Mesothelial cell of epicardium (in vitro differentiated cells): ENCODE measurements around the gene PTH2. TPM values are rescaled to one million over a fixed set of nuclear protein-coding genes. Genes with fewer than 3 reads are reported as not detected.

ENCODE experiments used
- DNase-seq, 2 experiments: peaks; one replicate each; pipeline ENCODE4 v3.0.0; 2021; ENCODE audit warnings: low spot score in 2 of 2; ENCODE audit not compliant: unreplicated experiment in 2 of 2
- H3K27ac Mint-ChIP-seq: 2 replicates; pipeline ENCODE4 v1.8.0; 2021; ENCODE audit warnings: mixed read lengths
- H3K27me3 Mint-ChIP-seq: 2 replicates; pipeline ENCODE4 v1.8.0; 2021; ENCODE audit warnings: low read depth, mixed read lengths
- H3K36me3 Mint-ChIP-seq: 2 replicates; pipeline ENCODE4 v1.8.0; 2021; ENCODE audit warnings: mixed read lengths
- H3K4me1 Mint-ChIP-seq: 2 replicates; pipeline ENCODE4 v1.8.0; 2021; ENCODE audit warnings: mixed read lengths
- H3K4me3 Mint-ChIP-seq: 2 replicates; pipeline ENCODE4 v1.8.0; 2021; ENCODE audit warnings: mild to moderate bottlenecking, moderate library complexity, mixed read lengths
- H3K9me3 Mint-ChIP-seq: 2 replicates; pipeline ENCODE4 v1.8.0; 2021; ENCODE audit warnings: mixed read lengths
- CTCF ChIP-seq: fragments of 200-600 bp; sonication (generic); IDR thresholded peaks from one replicate; pipeline ENCODE4 v1.5.0; 2021; ENCODE audit warnings: antibody characterized with exemption; ENCODE audit not compliant: unreplicated experiment
- total RNA-seq: library from RNA; stranded (reverse); gene quantifications from 3 replicates; pipeline ENCODE4 v1.2.1, GENCODE V29; 2021

Gene PTH2
- total RNA-seq, 1 donor from 2014 or later, result not detected

DNA sequence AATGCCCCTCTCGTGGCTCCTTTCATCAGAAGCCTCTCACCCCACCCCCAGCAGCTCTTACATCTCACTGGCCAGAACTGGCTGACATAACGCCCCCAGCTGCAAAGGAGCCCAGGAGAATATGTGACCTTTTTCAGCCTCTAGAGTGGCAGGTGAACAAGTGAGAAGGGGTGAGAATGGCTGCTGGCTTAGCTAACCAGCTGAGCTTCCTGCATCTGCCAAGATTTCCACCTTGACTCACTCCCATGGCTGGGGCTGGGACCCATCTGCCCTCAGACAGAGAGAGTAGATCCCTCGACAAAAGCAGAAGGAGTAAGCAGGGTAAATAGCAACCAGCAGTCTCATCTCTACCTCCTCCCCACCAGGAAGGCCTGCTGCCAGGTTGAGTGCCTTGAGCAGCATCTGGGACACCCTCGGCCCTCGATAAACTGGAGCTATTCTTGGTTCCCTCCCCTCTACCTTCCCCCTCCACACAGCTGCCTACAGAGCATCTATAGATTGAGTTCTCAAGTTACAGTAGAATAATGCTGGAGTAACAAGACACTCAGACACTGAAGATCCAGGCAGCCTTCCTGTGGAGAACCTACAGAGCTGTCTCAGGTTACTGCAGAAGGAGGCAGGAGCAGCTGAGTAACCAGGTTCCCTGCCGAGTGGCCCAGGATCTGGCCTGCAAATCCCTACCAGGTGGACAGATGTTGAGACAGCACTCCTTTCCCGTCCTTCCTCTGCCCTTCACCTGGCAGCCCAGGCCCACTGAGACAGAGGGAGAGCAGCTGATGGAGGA, 19.6 kb downstream of the PTH2 start:
- peak in 1 of 2 experiments; percentile 45 for DNase-seq
- H3K27ac Mint-ChIP-seq, result peak overlapping the region; percentile 74
- no peak for TF ChIP-seq CTCF
- peaks cover 13% of the 10 kb centered on the region for H3K4me1 Mint-ChIP-seq
- H3K4me3 Mint-ChIP-seq, result no peak overlapping the region
- no peaks in the 10 kb centered on the region for H3K9me3 Mint-ChIP-seq
- H3K36me3 Mint-ChIP-seq, result no peaks in the 10 kb centered on the region
- peaks cover 13% of the 10 kb centered on the region for H3K27me3 Mint-ChIP-seq

- no peak for DNase-seq
- Mint-ChIP-seq H3K27ac (no peak overlapping the region), H3K36me3 (no peaks in the 10 kb centered on the region), H3K4me1 (peaks cover 21% of the 10 kb centered on the region), H3K27me3 (peaks cover 2% of the 10 kb centered on the region), H3K4me3 (no peak overlapping the region), H3K9me3 (no peaks in the 10 kb centered on the region)
- TF ChIP-seq CTCF, result no peak
Measured at GRCh38 chr19:49400029-49400428, 23.2 kb downstream of the PTH2 start.

DNA sequence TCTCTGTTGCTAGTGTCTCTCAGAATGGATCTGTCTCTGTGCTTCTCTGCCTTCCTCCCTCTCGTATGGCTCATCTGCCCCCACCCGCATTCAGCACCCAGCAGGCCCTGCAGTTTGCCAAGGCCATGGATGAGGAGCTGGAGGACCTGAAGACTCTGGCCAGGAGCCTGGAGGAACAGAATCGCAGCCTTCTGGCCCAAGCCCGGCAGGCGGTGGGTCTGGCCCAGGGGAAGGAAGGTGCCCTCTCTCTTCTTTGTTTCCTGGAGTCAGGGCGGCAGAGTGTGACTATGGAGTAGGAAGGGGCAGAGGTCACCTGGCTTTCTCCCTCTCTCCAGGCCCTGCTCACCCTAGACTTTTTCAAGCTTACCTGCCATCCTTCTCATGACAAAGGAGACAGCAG, 24.3 kb downstream of the PTH2 start:
- Mint-ChIP-seq H3K27ac (no peak overlapping the region), H3K4me3 (no peak overlapping the region), H3K9me3 (no peaks in the 10 kb centered on the region), H3K27me3 (peaks cover 7% of the 10 kb centered on the region), H3K36me3 (no peaks in the 10 kb centered on the region), H3K4me1 (peaks cover 18% of the 10 kb centered on the region)
- no peak for TF ChIP-seq CTCF
- no peak for DNase-seq

- Mint-ChIP-seq H3K27me3 (peaks cover 10% of the 10 kb centered on the region), H3K9me3 (no peaks in the 10 kb centered on the region), H3K4me1 (peaks cover 10% of the 10 kb centered on the region), H3K36me3 (no peaks in the 10 kb centered on the region), H3K4me3 (no peak overlapping the region), H3K27ac (no peak overlapping the region)
- TF ChIP-seq CTCF, result no peak
- DNase-seq, result no peak
Measured at GRCh38 chr19:49398001-49398615, 25.1 kb downstream of the PTH2 start.

DNA sequence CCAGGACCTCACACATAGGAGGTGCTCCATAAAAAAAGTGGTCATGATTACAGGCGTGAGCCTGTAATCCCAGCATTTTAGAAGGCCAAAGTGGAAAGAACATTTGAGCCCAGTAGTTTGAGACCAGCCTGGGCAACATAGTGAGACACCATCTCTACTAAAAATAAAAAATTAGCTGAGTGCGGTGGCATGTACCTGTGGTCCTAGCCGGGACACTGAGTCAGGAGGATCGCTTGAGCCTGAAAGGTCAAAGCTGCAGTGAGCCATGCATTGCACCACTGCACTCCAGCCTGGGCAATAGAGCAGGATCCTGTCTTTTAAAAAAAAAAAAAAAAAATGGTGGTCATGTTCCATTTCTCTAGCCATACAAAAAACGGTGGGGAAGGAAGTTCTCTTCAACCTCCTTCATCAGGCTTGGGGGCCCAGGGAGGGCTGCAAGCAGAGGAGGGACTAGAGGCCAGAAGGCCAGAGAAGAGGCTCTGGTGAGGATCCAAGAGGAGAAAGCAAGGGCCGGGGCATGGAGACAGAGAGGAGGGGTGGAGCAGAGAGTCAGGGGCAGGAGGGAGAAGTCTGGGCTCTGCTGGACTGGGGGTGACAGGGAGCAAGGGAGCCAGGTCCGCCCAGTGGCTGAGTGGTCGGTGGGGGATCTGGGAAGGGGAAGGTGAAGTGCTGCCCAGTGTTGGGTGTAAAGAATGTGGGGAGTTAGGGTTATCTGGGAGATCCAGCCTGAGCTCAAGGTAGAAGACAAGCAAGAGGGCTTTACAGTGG, 26.3 kb downstream of the PTH2 start:
- H3K4me3 Mint-ChIP-seq, result no peak overlapping the region

More for the DNA sequence above, 26.3 kb downstream of the PTH2 start:
- Mint-ChIP-seq H3K9me3 (no peaks in the 10 kb centered on the region), H3K27ac (no peak overlapping the region), H3K4me1 (peaks cover 10% of the 10 kb centered on the region), H3K36me3 (no peaks in the 10 kb centered on the region), H3K27me3 (peaks cover 13% of the 10 kb centered on the region)
- no peak for TF ChIP-seq CTCF
- DNase-seq, result no peak
